Neural cell (in vitro differentiated cells): ENCODE data around the gene RET. TPM values are rescaled to one million over a fixed set of nuclear protein-coding genes. Genes with fewer than 3 reads are reported as not detected.

ENCODE experiments used
- H2AFZ ChIP-seq: fragments of 200-600, 300-800 bp; sonication (generic), shearing (Covaris generic); 2 replicates; pipeline ENCODE4 v1.6.0; 2014; ENCODE audit warnings: low read depth, mild to moderate bottlenecking, antibody characterized with exemption, low read length, moderate library complexity
- H3F3A ChIP-seq: fragments of 200-600 bp; shearing (Covaris generic); 2 replicates; pipeline ENCODE4 v1.6.1; 2016; ENCODE audit warnings: mild to moderate bottlenecking, moderate library complexity, mixed read lengths, antibody characterized with exemption, low read length; ENCODE audit not compliant: insufficient read depth, poor library complexity, severe bottlenecking
- H3K27ac ChIP-seq: fragments of 200-600, 300-800 bp; sonication (generic), shearing (Covaris generic); 2 replicates; pipeline ENCODE4 v1.5.1; 2014; ENCODE audit warnings: mild to moderate bottlenecking, low read length, moderate library complexity
- H3K27me3 ChIP-seq: fragments of 300-800, 200-600 bp; sonication (generic), shearing (Covaris generic); 2 replicates; pipeline ENCODE4 v1.6.0; 2014; ENCODE audit warnings: mild to moderate bottlenecking, low read depth, low read length, moderate library complexity; ENCODE audit not compliant: insufficient read depth
- H3K36me3 ChIP-seq: fragments of 300-800, 200-600 bp; sonication (generic), shearing (Covaris generic); 2 replicates; pipeline ENCODE4 v1.5.1; 2014; ENCODE audit warnings: mild to moderate bottlenecking, antibody characterized with exemption, low read length, moderate library complexity; ENCODE audit not compliant: insufficient read depth
- H3K4me2 ChIP-seq: fragments of 300-800, 200-600 bp; sonication (generic), shearing (Covaris generic); 2 replicates; pipeline ENCODE4 v1.6.0; 2014; ENCODE audit warnings: mild to moderate bottlenecking, low read length
- H3K4me3 ChIP-seq: fragments of 300-800, 200-600 bp; sonication (generic), shearing (Covaris generic); 2 replicates; pipeline ENCODE4 v1.5.1; 2014; ENCODE audit warnings: mild to moderate bottlenecking, low read length, moderate library complexity
- H3K79me2 ChIP-seq: fragments of 200-600 bp; shearing (Covaris generic); replicated peaks from 2 replicates; pipeline ENCODE4 v1.6.0; 2014; ENCODE audit warnings: mild to moderate bottlenecking, low read length, moderate library complexity; ENCODE audit not compliant: insufficient read depth
- H3K9ac ChIP-seq: fragments of 300-800, 200-600 bp; sonication (generic), shearing (Covaris generic); 2 replicates; pipeline ENCODE4 v1.6.1; 2016; ENCODE audit warnings: mild to moderate bottlenecking, low read length, mixed read lengths
- H3K9me2 ChIP-seq: fragments of 200-600 bp; shearing (Covaris generic); 2 replicates; pipeline ENCODE4 v1.6.1; 2016; ENCODE audit warnings: mild to moderate bottlenecking, low read length, mixed read lengths; ENCODE audit not compliant: insufficient read depth
- H3K9me3 ChIP-seq: fragments of 200-600, 300-800 bp; sonication (generic), shearing (Covaris generic); 2 replicates; pipeline ENCODE4 v1.6.1; 2016; ENCODE audit warnings: mild to moderate bottlenecking, mixed run types, low read length, moderate library complexity, mixed read lengths
- H4K20me1 ChIP-seq: fragments of 200-600 bp; shearing (Covaris generic); 2 replicates; pipeline ENCODE4 v1.6.1; 2016; ENCODE audit warnings: mild to moderate bottlenecking, mixed run types; ENCODE audit not compliant: insufficient read depth
- CTCF ChIP-seq: fragments of 450-650 bp; IDR thresholded peaks from 2 replicates; pipeline ENCODE4 v1.5.1; 2014; ENCODE audit warnings: antibody characterized with exemption, mild to moderate bottlenecking, moderate library complexity; ENCODE audit not compliant: poor library complexity, severe bottlenecking
- EP300 ChIP-seq: fragments of 450-650 bp; conservative IDR thresholded peaks from 2 replicates; pipeline ENCODE4 v1.6.1; 2014; ENCODE audit warnings: antibody characterized with exemption, mild to moderate bottlenecking, moderate library complexity; ENCODE audit not compliant: poor library complexity, severe bottlenecking
- EZH2 ChIP-seq: fragments of 200-600, 300-800 bp; shearing (Covaris generic), sonication (generic); IDR thresholded peaks from 2 replicates; pipeline ENCODE4 v1.6.1; 2014; ENCODE audit warnings: antibody characterized with exemption, low read length, borderline replicate concordance, mild to moderate bottlenecking; ENCODE audit not compliant: insufficient read depth, poor library complexity, severe bottlenecking
- MXI1 ChIP-seq: fragments of 450-650 bp; conservative IDR thresholded peaks from 2 replicates; pipeline ENCODE4 v1.6.1; 2014; ENCODE audit warnings: antibody characterized with exemption, mild to moderate bottlenecking; ENCODE audit not compliant: poor library complexity, severe bottlenecking
- POLR2AphosphoS5 ChIP-seq: IDR thresholded peaks from 2 replicates; pipeline ENCODE4 v1.6.1; 2012
- RAD21 ChIP-seq: fragments of 450-650 bp; conservative IDR thresholded peaks from 2 replicates; pipeline ENCODE4 v1.6.1; 2014; ENCODE audit warnings: antibody characterized with exemption, mild to moderate bottlenecking, moderate library complexity
- REST ChIP-seq: IDR thresholded peaks from 2 replicates; pipeline ENCODE4 v1.6.1; 2012; ENCODE audit warnings: borderline replicate concordance
- SMC3 ChIP-seq: fragments of 450-650 bp; conservative IDR thresholded peaks from 2 replicates; pipeline ENCODE4 v1.6.1; 2014; ENCODE audit warnings: antibody characterized with exemption, mild to moderate bottlenecking, moderate library complexity; ENCODE audit not compliant: poor library complexity
- TAF1 ChIP-seq: IDR thresholded peaks from 2 replicates; pipeline ENCODE4 v1.6.1; 2012; ENCODE audit warnings: low read depth
- polyA plus RNA-seq: library from polyadenylated mRNA; depleted of rRNA; stranded (reverse); fragments of >200 nt; gene quantifications from 2 replicates; pipeline ENCODE4 v1.2.3, GENCODE V29; 2014

RET gene
- polyA plus RNA-seq, 1 donor from 2014 or later = 1.7 TPM

- TF ChIP-seq EZH2 (no peak), CTCF (no peak), EP300 (no peak), MXI1 (no peak)
- no peaks in the 10 kb centered on the region for H4K20me1 ChIP-seq
- no peaks in the 10 kb centered on the region for H3K27me3 ChIP-seq
- H3K4me2 ChIP-seq = no peak overlapping the region
- H3K9me3 ChIP-seq = no peaks in the 10 kb centered on the region
- no peak overlapping the region for H3K4me3 ChIP-seq
- H3K9ac ChIP-seq = no peak overlapping the region
- no peaks in the 10 kb centered on the region for H3F3A ChIP-seq
- H3K9me2 ChIP-seq = no peaks in the 10 kb centered on the region
- H3K36me3 ChIP-seq = no peaks in the 10 kb centered on the region
- no peak overlapping the region for H2AFZ ChIP-seq
- H3K79me2 ChIP-seq = no peaks in the 10 kb centered on the region
- no peak overlapping the region for H3K27ac ChIP-seq
Observed at GRCh38 chr10:43061331-43061730, 15.5 kb upstream of the RET start.

- Histone ChIP-seq H3K27ac (no peak overlapping the region), H3K9ac (no peak overlapping the region), H2AFZ (no peak overlapping the region), H3K36me3 (no peaks in the 10 kb centered on the region), H3K9me3 (no peaks in the 10 kb centered on the region), H3K79me2 (no peaks in the 10 kb centered on the region), H3K4me2 (no peak overlapping the region), H3F3A (no peaks in the 10 kb centered on the region), H3K27me3 (no peaks in the 10 kb centered on the region), H4K20me1 (no peaks in the 10 kb centered on the region), H3K4me3 (no peak overlapping the region), H3K9me2 (no peaks in the 10 kb centered on the region)
- TF ChIP-seq CTCF = no peak
- TF ChIP-seq EP300 = no peak
- no peak for TF ChIP-seq SMC3
- no peak for TF ChIP-seq POLR2AphosphoS5
- no peak for TF ChIP-seq MXI1
- TF ChIP-seq EZH2 = no peak
- no peak for TF ChIP-seq RAD21
- no peak for TF ChIP-seq REST
- TF ChIP-seq TAF1 = no peak
Observed at GRCh38 chr10:43061760-43062159, 15.1 kb upstream of the RET start.
